GM12865 (cell line): Measurements from ENCODE around the gene DPH3.

Experiments used
- DNase-seq: peaks from one replicate; pipeline ENCODE4 v3.0.0; 2010; ENCODE audit warnings: low read depth
- H3K4me3 ChIP-seq: 2 replicates; pipeline ENCODE4 v1.5.1; 2011; ENCODE audit warnings: mild to moderate bottlenecking, low read depth, low read length, control low read depth
- CTCF ChIP-seq: IDR thresholded peaks from 2 replicates; pipeline ENCODE4 v1.5.1; 2011; ENCODE audit warnings: low read length, control low read depth, low read depth, inconsistent platforms; ENCODE audit not compliant: insufficient read depth; ENCODE audit errors: missing control alignments

The DPH3 gene

DNA sequence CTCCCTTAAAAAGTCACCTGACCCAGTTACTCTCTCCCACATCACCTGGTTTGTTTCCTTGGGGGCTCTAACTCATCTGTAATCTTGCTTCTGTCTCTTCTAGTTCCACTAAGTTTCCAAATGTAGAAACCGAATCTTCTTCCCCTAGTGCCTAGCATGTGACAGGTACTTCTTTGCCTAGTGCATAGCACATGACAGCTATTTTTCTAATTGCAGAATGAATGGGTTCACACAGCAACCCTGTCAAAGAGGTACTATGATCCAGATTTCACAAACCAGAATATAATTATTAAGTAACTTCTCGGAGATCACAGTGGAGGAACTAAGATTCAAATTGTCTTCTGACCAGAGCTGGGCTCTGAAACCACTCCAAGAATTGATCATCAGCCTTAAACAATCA is 7.4 kb downstream of the DPH3 start:
- no peak overlapping the region for H3K4me3 ChIP-seq
- no peak for TF ChIP-seq CTCF
- DNase-seq = no peak

DNA sequence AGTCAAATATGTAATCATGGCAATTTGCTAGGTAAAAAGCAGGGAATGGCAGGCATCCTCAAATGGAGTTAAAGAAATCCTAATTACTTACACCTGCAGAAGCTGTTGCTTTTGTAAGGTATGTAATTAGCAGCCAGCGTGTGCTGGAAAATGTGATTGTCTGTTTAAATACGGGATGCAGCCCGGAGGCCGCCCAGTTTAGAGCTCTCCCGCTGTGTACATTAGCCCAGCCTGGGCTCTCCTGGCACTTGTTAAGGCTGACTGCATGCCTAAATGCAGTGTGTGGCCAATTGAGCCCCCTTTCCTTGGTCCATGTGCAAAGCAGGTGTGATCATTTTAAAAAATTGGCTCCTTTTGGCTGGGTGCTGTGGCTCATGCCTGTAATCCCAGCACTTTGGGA is 9.0 kb downstream of the DPH3 start:
- TF ChIP-seq CTCF = no peak
- DNase-seq = no peak
- no peak overlapping the region for H3K4me3 ChIP-seq

GRCh38 chr3:16255326-16255725 is 9.4 kb downstream of the DPH3 start:
- TF ChIP-seq CTCF = no peak
- DNase-seq = no peak
- no peak overlapping the region for H3K4me3 ChIP-seq

DNA sequence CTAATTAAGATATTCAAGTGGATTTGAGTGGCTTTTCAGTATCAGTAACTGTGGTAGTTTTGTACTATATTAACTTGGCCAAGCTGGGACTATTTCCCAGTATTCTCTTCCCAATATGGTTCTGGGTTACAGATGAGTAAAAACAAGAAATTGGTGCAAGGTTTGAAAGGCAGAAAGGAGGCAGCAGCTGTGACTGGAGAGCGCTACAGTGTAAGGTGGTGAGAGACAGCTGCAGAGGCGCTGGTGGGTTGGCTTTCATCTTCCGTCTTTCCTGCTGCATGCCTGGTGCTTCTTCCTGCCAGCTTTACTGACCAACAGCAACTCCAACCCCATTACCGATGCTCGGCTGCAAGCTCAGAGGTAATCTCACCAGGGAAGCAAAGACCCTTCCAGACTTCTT is 9.8 kb downstream of the DPH3 start:
- DNase-seq = peak; percentile 54
- TF ChIP-seq CTCF = no peak
- H3K4me3 ChIP-seq = no peak overlapping the region

DNA sequence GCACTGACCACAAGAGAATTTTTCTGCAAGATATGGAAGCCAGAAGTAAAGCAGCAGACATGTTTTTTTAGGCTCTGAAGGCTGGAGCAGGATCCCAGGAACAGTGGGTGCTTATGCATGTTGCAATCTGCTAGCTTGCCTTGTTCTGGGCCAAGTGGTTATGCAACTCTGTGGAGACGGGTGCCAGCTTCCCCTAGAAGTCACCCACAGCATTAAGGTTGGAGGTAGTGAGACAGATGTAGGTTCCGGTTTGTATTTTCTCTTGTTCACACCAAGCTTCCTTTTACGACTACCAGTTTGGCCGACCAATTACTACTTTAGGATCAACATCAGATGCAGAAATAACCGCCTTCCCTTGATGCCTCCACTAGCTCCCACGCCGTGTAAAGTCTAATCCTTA is 11.1 kb downstream of the DPH3 start:
- no peak overlapping the region for H3K4me3 ChIP-seq
- TF ChIP-seq CTCF = no peak
- DNase-seq = no peak

GRCh38 chr3:16252988-16253387 is 11.8 kb downstream of the DPH3 start:
- no peak overlapping the region for H3K4me3 ChIP-seq
- no peak for TF ChIP-seq CTCF
- DNase-seq = no peak

- no peak overlapping the region for H3K4me3 ChIP-seq
- no peak for TF ChIP-seq CTCF
- peak; percentile 33 for DNase-seq
Measured at GRCh38 chr3:16252243-16252978, 12.3 kb downstream of the DPH3 start.
